ENCODE data around the gene OXNAD1. TPM values are rescaled to one million over a fixed set of nuclear protein-coding genes. Genes with fewer than 3 reads are reported as not detected.

OXNAD1 gene
- total RNA-seq, 1 experiment from 2014 or later: 6.6 TPM

- H3K27ac ChIP-seq (ENCODE audit: low read length): no peak overlapping the region
- no peaks in the 10 kb centered on the region for H3K36me3 ChIP-seq (ENCODE audit: control insufficient read depth, insufficient read depth, low read length)
- BruUV-seq (replicated peaks): no TSS peak
- no peaks in the 10 kb centered on the region for H3K27me3 ChIP-seq (ENCODE audit: control insufficient read depth, insufficient read depth, low read length)
- TF ChIP-seq SIN3A (IDR thresholded peaks at IDR 0.05; ENCODE audit: borderline replicate concordance, insufficient read depth, low read depth, low read length) (no peak), POLR2AphosphoS5 (IDR thresholded peaks at IDR 0.05; ENCODE audit: low read depth, low read length) (no peak), REST (IDR thresholded peaks at IDR 0.05; ENCODE audit: insufficient read depth in 1 of 2, low read depth in 2 of 2, low read length in 1 of 2) (no peak), CTCF (IDR thresholded peaks at IDR 0.05) (no peak), TCF7L2 (IDR thresholded peaks at IDR 0.05; ENCODE audit: low read depth, low read length) (no peak)
- in situ Hi-C loops (cut with HindIII; ENCODE audit: low pct_unique_long_range_greater_than_20kb, low sequenced_read_pairs): no loop called here
- no peaks in the 10 kb centered on the region for H3K9me3 ChIP-seq (ENCODE audit: control insufficient read depth, insufficient read depth, low read depth, low read length)
- no peak overlapping the region for H3K4me3 ChIP-seq (ENCODE audit: low read depth in 2 of 2, low read length in 2 of 2)
- ChIA-PET POLR2A (no interaction called here), CTCF (no interaction called here)
- intact Hi-C loops (cut with micrococcal nuclease; ENCODE audit: unreplicated experiment): no loop called here
- DNase-seq (ENCODE audit: low read depth, low spot score) (no peak), ATAC-seq (no peak)
- no peaks in the 10 kb centered on the region for H3K4me1 ChIP-seq (ENCODE audit: control insufficient read depth, insufficient read depth, low read length)
Measured at GRCh38 chr3:16294844-16295243, 29.8 kb downstream of the OXNAD1 start.

GRCh38 chr3:16295298-16295890 lies 30.4 kb downstream of the OXNAD1 start:
- no TSS peak for BruUV-seq (replicated peaks)
- no peak overlapping the region for H3K27ac ChIP-seq (ENCODE audit: low read length)
- DNase-seq (ENCODE audit: low read depth, low spot score) (no peak), ATAC-seq (no peak)
- ChIA-PET POLR2A (no interaction called here), CTCF (no interaction called here)
- intact Hi-C loops (cut with micrococcal nuclease; ENCODE audit: unreplicated experiment): no loop called here
- H3K4me1 ChIP-seq (ENCODE audit: control insufficient read depth, insufficient read depth, low read length): no peaks in the 10 kb centered on the region
- no peak overlapping the region for H3K4me3 ChIP-seq (ENCODE audit: low read depth in 2 of 2, low read length in 2 of 2)
- in situ Hi-C loops (cut with HindIII; ENCODE audit: low pct_unique_long_range_greater_than_20kb, low sequenced_read_pairs): no loop called here
- no peaks in the 10 kb centered on the region for H3K27me3 ChIP-seq (ENCODE audit: control insufficient read depth, insufficient read depth, low read length)
- TF ChIP-seq SIN3A (IDR thresholded peaks at IDR 0.05; ENCODE audit: borderline replicate concordance, insufficient read depth, low read depth, low read length): no peak
- no peak for TF ChIP-seq REST (IDR thresholded peaks at IDR 0.05; ENCODE audit: insufficient read depth in 1 of 2, low read depth in 2 of 2, low read length in 1 of 2)
- TF ChIP-seq CTCF (IDR thresholded peaks at IDR 0.05): no peak
- TF ChIP-seq TCF7L2 (IDR thresholded peaks at IDR 0.05; ENCODE audit: low read depth, low read length): no peak
- no peak for TF ChIP-seq POLR2AphosphoS5 (IDR thresholded peaks at IDR 0.05; ENCODE audit: low read depth, low read length)
- no peaks in the 10 kb centered on the region for H3K9me3 ChIP-seq (ENCODE audit: control insufficient read depth, insufficient read depth, low read depth, low read length)
- no peaks in the 10 kb centered on the region for H3K36me3 ChIP-seq (ENCODE audit: control insufficient read depth, insufficient read depth, low read length)
